ENCODE measurements around the gene RAB19. TPM values are rescaled to one million over a fixed set of nuclear protein-coding genes. Genes with fewer than 3 reads are reported as not detected.

RAB19 gene
- total and polyA plus RNA-seq, 9 of the 15 experiments (the other 6 are each of a cell fraction or from before 2014, with no cell fraction given), result not detected

DNA sequence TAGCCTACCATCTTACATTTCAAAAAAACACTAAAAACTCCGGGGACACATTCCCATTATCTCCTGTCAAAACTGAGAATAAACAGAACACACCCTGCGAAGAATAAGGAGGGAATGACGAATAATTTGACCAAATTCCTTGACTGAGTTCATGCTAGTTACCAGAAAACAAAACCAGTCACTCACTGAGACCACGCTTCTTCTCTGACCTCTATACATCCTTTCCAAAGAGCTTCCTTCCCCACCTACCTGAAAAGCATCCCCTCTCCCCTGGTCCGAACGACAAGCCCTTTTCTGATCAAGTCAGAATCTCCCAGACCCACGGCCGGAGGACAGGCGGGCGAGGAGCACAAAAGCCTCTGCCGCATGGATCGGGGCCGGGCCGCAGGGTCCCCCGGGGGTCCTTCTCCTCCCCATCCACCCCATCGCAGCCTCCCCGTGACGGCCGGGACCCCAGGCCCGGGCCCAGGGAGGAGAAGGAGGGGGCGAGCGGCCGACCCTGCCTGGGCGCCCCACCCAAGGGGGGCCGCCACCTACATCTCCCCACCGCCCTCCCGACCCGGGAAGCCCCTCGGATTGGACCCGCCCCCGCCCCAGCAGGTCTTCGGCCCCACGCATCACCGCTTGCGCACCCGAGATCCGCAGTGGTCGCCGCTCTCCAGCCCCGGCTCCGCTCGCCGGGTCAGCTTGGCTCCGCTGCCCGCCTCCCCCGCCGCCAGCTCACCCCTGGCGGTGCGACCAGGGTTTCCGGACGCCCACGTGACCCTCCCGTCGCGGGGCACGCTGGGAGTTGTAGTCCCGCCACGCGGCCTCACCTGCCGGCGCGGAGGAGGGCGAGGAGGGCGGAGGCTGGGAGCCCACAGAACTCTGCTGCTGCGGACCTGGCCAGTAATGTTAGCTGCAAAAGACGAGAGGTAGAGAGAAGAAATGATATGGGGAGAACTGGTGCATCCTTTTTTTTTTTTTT, 5.8 kb upstream of the RAB19 start, which contains the start of gene SLC37A3 (continued):
- TF ChIP-seq, protein P1, sequence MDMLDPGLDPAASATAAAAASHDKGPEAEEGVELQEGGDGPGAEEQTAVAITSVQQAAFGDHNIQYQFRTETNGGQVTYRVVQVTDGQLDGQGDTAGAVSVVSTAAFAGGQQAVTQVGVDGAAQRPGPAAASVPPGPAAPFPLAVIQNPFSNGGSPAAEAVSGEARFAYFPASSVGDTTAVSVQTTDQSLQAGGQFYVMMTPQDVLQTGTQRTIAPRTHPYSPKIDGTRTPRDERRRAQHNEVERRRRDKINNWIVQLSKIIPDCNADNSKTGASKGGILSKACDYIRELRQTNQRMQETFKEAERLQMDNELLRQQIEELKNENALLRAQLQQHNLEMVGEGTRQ (CRISPR knock-in tag; IDR thresholded peaks at IDR 0.05), result peak; percentile 99
- TF ChIP-seq, protein P2, sequence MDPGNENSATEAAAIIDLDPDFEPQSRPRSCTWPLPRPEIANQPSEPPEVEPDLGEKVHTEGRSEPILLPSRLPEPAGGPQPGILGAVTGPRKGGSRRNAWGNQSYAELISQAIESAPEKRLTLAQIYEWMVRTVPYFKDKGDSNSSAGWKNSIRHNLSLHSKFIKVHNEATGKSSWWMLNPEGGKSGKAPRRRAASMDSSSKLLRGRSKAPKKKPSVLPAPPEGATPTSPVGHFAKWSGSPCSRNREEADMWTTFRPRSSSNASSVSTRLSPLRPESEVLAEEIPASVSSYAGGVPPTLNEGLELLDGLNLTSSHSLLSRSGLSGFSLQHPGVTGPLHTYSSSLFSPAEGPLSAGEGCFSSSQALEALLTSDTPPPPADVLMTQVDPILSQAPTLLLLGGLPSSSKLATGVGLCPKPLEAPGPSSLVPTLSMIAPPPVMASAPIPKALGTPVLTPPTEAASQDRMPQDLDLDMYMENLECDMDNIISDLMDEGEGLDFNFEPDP (CRISPR knock-in tag; IDR thresholded peaks at IDR 0.05), result no peak
- TF ChIP-seq ZSCAN29 (IDR thresholded peaks at IDR 0.05) (peak; percentile 11; the same call in 1 of the 2 replicates), NCOA6 (IDR thresholded peaks at IDR 0.05) (no peak), SRF (CRISPR knock-in tag; IDR thresholded peaks at IDR 0.05) (no peak), NCOA4 (IDR thresholded peaks at IDR 0.05; ENCODE audit: partially characterized antibody) (peak; percentile 5), TAF7 (tag; IDR thresholded peaks at IDR 0.05) (no peak), DDX20 (tag; IDR thresholded peaks at IDR 0.05; ENCODE audit: low read depth) (no peak), POLR2AphosphoS2 (IDR thresholded peaks at IDR 0.05; ENCODE audit: low read length) (no peak), ZNF324 (CRISPR knock-in tag; IDR thresholded peaks at IDR 0.05) (no peak), HLTF (IDR thresholded peaks at IDR 0.05) (no peak; the same call in 1 of the 2 replicates), RBM22 (IDR thresholded peaks at IDR 0.05; ENCODE audit: low read depth, low read length, poor library complexity, severe bottlenecking) (peak; percentile 77)
- TF ChIP-seq, protein P3, sequence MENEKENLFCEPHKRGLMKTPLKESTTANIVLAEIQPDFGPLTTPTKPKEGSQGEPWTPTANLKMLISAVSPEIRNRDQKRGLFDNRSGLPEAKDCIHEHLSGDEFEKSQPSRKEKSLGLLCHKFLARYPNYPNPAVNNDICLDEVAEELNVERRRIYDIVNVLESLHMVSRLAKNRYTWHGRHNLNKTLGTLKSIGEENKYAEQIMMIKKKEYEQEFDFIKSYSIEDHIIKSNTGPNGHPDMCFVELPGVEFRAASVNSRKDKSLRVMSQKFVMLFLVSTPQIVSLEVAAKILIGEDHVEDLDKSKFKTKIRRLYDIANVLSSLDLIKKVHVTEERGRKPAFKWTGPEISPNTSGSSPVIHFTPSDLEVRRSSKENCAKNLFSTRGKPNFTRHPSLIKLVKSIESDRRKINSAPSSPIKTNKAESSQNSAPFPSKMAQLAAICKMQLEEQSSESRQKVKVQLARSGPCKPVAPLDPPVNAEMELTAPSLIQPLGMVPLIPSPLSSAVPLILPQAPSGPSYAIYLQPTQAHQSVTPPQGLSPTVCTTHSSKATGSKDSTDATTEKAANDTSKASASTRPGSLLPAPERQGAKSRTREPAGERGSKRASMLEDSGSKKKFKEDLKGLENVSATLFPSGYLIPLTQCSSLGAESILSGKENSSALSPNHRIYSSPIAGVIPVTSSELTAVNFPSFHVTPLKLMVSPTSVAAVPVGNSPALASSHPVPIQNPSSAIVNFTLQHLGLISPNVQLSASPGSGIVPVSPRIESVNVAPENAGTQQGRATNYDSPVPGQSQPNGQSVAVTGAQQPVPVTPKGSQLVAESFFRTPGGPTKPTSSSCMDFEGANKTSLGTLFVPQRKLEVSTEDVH (IDR thresholded peaks at IDR 0.05; ENCODE audit: low read depth, partially characterized antibody), result no peak
- TF ChIP-seq, protein P4, sequence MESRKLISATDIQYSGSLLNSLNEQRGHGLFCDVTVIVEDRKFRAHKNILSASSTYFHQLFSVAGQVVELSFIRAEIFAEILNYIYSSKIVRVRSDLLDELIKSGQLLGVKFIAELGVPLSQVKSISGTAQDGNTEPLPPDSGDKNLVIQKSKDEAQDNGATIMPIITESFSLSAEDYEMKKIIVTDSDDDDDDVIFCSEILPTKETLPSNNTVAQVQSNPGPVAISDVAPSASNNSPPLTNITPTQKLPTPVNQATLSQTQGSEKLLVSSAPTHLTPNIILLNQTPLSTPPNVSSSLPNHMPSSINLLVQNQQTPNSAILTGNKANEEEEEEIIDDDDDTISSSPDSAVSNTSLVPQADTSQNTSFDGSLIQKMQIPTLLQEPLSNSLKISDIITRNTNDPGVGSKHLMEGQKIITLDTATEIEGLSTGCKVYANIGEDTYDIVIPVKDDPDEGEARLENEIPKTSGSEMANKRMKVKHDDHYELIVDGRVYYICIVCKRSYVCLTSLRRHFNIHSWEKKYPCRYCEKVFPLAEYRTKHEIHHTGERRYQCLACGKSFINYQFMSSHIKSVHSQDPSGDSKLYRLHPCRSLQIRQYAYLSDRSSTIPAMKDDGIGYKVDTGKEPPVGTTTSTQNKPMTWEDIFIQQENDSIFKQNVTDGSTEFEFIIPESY (CRISPR knock-in tag; IDR thresholded peaks at IDR 0.05), result peak; percentile 94
- TF ChIP-seq, protein P5, sequence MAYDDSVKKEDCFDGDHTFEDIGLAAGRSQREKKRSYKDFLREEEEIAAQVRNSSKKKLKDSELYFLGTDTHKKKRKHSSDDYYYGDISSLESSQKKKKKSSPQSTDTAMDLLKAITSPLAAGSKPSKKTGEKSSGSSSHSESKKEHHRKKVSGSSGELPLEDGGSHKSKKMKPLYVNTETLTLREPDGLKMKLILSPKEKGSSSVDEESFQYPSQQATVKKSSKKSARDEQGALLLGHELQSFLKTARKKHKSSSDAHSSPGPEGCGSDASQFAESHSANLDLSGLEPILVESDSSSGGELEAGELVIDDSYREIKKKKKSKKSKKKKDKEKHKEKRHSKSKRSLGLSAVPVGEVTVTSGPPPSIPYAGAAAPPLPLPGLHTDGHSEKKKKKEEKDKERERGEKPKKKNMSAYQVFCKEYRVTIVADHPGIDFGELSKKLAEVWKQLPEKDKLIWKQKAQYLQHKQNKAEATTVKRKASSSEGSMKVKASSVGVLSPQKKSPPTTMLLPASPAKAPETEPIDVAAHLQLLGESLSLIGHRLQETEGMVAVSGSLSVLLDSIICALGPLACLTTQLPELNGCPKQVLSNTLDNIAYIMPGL (CRISPR knock-in tag; IDR thresholded peaks at IDR 0.05), result 0 out of 2 replicates have a peak, but pooled peaks have one; percentile 18
- TF ChIP-seq, protein P6, sequence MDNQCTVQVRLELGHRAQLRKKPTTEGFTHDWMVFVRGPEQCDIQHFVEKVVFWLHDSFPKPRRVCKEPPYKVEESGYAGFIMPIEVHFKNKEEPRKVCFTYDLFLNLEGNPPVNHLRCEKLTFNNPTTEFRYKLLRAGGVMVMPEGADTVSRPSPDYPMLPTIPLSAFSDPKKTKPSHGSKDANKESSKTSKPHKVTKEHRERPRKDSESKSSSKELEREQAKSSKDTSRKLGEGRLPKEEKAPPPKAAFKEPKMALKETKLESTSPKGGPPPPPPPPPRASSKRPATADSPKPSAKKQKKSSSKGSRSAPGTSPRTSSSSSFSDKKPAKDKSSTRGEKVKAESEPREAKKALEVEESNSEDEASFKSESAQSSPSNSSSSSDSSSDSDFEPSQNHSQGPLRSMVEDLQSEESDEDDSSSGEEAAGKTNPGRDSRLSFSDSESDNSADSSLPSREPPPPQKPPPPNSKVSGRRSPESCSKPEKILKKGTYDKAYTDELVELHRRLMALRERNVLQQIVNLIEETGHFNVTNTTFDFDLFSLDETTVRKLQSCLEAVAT (IDR thresholded peaks at IDR 0.05), result peak; percentile 20 to 52; a peak in 1 of 4 replicates
